GM18502 (cell line): Measurements from ENCODE around the gene PIAS4.

Experiments
- ATAC-seq: cut with Tn5 transposase; IDR thresholded peaks from one replicate; pipeline ENCODE4 v1.9.1; 2021; ENCODE audit warnings: mild to moderate bottlenecking; ENCODE audit not compliant: unreplicated experiment, poor library complexity

PIAS4 gene

DNA sequence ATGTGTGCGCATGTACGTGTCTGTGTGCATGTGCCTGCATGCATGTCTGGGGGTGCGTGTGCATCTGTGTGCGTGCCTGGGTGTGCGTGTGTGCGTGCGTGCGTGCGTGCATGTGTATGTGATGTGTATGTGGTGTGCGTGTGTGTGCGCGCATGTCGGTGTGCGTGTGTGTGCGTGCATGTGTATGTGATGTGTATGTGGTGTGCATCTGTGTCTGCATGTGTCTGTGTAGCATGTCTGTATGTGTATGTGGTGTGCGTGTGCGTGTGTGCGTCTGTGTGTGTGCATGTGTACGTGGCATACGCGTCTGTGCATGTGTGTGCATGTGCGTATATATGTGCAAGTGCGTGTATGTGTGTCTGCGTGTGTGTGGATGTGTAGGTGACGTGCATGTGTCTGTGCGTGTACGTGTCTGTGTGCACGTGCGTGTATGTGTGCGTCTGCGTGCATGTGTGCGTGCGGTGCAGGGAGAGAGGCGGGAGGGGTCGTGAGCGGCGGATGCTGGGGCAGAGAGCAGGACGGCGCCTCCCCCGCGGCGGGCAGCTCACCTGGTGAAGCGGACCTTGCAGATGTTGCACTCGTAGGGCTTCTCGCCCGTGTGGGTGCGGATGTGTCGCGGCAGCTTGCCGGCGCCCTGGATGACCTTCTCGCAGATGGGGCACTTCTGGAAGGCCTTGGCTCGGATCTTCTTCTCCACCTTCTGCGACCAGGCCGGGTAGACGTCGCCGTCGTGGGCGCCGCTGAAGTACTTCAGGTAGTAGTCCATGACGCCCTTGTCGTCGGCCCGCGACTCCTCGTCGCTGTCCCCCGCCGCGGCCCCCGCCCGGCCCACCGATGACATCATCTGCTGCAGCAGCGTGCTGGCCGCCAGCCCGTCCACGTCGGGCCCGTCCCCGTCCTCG is 46.1 kb downstream of the PIAS4 start:
- no peak for ATAC-seq

DNA sequence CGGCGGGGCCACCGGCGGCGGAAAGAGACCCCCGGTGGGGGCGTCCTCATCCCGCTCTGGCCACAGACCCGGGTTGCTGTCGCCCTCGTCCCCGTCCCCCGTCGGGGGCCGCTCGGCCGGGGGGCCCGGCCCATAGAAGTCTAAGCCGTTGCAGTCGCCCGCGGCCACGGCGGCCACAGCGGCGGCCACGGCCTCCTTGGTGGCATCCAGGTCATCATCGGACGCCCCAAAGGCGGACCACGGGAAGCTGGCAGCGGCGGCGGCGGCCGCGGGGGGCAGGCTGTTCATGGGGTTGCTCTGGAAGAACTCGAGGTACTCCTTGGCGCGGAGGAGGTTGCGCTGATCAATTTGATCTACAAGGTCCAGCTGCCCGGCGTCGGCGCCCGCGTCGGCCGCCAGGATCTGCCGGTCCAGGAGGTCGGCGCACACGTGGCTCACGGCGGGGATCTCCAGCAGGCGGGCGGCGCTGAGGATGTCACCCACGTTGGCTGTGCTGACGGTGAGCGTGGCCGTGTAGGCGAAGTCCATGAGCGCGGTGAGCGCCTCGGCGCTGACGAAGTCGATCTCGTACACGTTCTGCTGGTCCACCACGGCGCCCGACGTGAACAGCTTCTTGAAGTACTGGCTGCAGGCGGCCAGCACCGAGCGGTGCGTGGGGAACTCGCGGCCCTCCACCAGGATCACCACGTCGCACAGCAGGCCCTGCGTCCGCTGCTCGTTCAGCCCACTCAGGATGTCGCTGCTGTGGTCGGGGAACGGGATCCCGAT is 47.1 kb downstream of the PIAS4 start:
- ATAC-seq: no peak

DNA sequence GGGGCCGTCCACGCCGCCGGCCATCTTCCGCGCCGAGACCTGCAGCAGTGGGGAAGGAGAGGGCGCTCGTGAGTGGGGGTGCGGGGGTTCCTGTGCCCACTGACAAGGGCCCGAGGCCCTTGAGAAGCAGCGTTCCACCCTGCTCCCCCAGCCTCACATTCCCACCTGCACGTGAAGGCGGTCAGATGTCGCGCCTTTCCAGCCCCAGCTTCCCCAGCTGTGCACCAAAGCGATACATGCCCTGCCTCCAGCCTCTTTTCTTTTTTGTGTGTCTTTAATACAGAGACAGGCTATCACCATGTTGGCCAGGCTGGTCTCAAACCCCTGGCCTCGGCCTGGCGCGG is 47.6 kb downstream of the PIAS4 start:
- ATAC-seq: no peak

DNA sequence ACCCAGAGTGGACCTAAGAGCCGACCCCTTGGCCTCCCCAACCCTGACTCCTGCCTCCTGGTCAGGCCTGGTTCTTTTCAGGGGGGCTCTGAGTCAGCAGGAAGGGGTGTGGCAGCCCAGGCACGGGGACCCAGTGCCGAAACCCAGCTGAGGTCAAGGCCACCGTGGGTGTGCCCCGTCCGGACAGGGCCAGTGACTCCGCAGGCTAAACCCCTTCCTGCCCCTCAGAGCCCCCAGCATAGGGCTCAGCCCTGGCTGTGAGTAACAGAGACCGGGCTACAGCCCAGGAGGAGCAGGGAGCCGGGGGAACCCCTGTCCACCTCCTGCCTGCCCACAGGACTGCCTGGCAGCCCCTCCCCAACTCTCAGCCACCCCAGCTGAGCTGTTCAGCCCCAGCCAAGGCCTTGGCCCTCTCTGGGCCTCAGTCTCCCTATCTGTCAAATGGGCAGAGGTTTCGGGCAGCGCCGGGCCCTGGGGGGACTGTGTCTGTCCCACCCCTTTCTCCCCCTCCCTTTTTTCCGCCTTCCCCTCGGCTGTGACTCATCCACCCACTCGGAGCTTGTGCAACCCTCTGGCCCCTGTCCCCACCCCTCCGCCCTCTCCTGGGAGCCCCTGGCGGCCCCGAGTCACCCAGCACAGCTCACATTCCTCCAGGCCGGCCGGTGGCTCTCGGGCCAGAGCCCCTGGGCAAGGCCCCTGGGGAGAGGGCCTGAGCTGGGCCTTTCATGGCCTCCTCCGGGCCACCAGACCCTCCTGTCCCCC is 50.6 kb downstream of the PIAS4 start:
- no peak for ATAC-seq

DNA sequence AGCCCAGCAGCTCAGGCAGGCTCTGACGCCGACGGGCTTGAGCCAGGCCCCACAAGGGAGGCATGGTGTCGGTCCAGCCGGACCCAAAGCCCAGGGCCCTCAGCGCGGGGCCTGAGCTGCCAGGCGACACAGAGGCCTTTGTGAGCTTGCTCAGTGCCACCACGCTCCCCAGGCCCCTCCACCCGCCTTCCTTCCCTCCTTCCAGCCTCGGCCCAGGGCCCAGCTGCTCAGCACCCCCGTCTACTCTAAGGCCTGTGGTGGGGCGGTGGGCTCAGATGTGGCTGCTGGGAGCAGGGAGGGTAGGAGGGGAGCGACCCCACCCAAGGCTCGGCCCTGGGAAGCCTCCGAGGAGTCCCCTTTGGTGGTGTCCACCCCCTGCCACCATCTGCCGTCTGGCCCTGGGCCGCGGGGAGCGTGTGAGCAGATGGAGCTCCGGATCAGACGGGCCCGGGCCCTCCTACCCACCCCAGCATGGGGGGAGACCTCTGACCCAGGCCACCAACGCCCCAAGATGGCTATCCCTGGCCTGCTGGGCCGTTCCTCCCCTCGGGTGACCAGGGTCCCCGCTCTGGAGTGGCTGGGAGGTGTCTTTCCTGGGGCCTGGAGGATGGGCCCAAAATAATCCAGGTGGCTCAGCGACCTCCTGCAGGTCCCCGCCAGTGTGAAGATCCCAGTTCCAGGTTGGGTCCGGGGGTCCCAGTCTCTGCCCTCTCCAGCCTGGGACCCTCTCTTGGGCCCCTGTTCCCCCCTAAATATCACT is 51.3 kb downstream of the PIAS4 start:
- no peak for ATAC-seq

DNA sequence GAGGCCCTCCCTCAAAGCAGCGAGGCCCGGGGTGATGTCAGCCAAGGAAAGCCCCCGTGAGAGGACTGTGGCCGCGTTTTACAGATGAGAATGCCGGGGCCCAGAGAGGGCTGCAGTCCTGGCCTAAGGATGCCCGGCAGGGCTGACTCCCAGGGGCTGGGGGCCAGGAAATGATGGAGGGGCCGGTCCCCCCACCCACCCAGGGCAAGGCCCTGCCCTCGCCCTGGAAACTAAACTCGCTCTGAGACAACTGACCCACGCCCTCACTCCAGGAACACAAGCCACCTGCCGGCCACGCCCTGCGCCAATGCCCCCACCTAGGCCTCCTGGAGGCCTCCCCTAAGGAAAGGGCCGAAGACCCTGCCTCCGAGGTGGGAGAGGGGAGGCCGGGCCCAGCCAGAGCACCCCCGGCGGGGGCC is 51.9 kb downstream of the PIAS4 start:
- ATAC-seq: no peak

DNA sequence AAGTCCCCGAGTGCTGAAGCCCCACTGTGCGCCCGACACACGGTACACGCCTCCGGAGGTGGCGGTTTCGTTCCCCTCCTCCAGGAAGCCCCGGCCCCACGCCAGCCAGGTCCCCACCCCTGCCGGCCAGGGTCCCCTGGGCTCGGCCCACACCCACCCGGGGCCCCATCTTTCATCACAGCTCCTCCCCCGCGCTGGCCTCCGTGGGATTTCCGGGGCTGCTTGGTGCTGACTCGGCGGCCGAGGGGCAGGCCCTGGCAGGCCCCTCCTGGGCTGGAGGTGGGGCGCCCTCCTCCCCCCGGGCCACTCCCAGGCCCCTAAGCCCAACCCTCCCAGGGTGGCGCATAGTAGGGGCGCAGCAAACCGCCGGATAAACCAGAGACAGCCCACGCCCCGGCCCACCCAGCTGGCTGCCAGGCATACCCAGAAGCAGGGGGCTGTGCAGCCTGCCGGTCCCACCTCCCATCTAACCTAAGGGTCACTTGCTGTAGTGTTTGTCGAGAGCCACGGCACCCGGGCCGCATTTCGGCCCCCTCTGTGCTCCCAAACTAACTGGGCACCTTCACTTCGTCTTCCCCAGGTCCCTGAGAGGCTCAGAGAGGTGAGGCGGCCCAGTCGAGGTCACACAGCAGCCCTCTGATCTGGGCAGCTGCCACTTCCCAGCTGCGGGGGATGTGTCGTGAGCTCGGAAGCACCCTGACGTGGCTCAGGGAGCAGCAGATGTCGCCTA is 52.5 kb downstream of the PIAS4 start:
- ATAC-seq: no peak

DNA sequence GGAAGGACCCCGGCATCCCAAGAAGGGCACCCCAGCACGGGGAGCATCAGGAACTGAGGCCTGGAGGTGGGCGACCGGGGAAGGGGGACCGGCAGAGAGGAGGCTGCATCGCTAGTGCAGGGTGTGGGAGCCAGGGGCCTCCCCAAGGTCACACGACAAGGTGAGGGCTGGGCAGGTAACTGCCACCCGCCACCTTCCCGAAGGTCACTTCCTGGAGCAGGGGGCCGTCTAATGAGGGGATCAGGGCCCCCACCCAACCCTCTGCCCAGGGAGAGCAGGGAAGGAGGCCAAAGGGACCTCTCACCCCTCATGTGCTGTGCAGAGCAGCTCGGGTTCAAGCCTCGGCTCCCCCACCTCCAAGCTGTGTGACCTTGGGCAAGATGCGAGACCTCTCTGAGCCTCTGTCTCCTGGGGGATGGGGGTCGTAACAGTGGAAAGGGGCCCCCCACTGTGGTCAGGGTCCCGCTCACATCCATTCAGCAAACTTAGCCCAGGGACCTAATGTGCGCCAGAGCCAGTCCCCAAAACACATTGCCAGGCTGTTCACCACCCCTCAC is 53.2 kb downstream of the PIAS4 start:
- no peak for ATAC-seq

DNA sequence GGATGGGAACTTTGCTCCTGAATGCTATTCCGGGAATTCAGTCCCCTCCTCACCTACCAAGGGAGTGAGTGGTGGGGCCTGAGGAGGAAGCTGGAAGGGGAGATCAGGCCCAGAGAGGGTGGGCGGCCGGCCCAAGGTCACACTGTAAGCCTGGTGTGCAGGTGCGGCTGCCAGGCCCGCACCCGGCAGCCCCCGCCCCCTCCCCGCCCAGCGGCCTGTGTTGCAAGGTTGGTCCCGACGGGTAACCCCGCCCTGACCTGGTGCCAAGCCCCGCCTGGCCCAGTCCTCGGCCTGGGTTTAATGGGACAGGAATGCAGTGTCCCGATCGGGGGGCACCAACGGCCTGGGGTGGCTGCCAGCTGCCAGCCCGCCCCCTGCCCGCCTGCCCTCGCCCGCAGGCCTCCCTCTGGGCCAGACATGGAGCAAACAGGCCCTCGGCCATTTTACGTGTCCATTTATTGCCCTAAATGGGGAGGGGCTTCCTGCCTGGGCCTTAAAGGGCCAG is 53.7 kb downstream of the PIAS4 start:
- no peak for ATAC-seq

DNA sequence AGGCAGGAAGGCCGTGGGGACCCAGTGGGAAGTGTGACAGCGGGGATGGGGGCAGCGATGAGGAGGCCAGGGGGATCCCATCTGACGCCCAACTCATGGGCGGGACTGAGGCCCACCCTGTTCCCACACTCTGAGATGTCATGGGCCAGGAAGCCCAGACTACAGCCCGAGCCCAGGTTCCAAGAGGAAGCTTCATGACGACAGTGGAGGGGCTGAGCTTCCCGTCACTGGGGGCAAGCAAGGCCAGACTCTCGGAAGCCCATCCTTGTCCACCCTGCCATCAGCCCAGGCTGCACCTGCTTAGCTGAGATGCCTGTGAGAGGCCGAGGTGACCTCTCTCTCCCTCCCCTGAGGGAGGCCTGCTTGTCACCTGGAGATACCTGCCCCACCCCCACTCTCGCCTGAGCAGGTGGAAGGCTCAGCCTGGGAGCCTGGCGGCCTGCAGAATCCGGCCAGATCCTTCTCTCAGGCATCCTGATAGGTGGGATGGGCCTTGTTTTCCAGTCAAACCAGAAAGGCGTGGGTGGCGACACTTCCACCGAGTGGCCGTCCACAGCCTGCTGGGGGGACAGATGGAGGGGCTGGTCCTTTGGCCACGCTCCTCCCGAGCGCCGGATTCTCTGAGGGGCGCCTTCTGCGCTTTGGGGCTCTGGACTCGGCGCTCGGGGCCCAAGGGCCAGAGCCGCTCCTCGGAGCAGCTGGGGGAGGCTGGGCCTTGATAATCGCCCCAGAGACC is 54.3 kb downstream of the PIAS4 start:
- ATAC-seq: no peak

DNA sequence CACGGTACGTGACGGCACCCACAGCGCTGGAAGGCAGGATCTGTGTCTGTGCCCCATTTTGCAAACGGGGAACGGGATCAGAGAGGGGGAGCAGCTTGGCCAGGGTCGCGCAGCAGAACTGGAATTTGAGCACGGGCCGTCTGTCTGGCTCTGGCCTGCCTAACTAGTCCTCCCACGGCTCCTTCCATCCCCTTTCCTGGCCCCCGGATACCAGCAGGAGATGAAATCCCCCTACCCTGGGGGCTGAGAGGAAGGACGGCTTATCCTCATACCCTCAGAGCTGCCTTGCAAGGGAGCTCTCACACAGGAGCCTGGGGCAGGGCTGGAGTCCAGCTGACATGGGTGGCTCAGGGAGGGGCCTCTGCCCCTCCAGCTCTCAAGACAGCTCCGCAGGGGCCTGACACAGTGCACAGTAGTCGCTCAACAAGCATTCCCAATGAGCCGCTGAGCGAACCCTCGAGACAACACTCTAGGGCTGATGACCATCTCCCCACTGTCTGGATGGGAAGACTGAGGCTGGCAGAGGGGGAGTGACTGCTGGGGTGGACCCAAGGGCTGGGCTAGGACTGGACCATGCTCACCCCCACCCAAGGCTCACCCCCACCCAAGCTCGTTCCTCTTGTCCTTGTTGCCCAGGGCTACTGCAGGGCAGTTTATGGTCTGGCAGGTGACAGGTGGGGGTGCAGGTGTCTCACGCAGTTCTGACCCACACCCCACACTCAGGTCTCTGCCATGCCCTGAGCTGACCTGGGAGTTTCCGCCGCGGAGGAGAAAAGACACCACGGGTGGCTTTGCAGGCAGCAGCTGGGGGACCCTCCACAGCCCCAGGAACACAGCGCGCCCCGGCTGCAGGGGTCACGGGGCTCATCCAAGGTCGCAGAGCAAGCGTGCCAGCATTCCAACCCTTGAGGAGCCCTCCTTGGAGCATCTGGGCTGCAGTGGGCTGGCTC is 55.2 kb downstream of the PIAS4 start:
- no peak for ATAC-seq

DNA sequence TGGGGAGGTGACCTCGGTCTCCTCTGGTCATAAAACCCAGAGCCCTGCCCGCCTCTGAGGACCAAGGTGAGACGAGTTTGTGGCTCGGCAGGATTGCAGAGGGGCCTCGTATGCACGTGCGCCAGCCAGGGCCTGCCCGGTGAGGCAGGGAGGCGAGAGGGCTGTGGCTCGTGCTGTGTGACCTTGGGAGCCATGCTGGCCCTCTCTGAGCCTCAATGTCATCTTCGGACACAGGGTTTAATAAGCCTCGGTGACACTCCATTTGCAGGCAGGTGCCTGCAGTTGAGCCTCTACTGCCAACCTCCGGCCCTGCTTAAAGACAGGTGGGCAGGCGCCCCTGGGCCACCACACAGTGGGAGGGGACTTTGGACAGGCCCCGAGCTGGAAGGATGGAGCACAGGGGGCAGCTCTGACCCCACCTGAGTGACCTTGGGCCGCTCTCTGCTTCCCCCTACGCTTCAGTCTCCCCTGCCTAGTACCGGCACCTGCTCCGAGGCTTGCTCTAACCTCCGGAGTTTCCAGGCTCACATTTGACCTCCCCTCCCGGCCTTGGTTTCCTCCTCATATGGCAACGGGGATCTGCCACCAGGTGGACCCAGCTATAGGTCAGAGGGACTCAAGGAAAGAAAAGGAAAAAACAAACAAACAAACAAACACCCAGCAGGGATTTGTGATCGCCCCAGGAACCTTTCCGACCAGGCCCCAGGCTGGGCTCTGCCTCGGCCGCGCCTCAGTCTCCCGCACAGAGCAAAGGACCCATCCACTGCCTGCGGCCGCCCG is 56.0 kb downstream of the PIAS4 start:
- ATAC-seq: no peak

DNA sequence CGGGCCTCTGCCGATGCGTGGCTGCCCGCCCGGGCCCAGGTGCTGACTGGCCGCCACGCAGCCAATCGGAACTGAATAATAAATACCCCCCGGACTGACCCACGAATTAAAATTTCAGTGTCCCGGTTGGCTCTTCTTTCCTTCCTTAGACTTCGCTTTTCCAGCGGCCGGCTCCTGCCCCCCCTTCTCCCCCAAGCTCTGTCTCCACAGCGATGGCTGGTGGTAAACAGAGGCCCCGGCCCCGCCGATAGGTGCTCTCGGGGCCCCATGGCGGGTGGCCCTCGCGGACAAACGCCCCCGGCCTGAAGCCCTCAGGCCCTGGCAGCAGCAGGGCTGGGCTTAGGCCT is 56.6 kb downstream of the PIAS4 start:
- ATAC-seq: no peak

DNA sequence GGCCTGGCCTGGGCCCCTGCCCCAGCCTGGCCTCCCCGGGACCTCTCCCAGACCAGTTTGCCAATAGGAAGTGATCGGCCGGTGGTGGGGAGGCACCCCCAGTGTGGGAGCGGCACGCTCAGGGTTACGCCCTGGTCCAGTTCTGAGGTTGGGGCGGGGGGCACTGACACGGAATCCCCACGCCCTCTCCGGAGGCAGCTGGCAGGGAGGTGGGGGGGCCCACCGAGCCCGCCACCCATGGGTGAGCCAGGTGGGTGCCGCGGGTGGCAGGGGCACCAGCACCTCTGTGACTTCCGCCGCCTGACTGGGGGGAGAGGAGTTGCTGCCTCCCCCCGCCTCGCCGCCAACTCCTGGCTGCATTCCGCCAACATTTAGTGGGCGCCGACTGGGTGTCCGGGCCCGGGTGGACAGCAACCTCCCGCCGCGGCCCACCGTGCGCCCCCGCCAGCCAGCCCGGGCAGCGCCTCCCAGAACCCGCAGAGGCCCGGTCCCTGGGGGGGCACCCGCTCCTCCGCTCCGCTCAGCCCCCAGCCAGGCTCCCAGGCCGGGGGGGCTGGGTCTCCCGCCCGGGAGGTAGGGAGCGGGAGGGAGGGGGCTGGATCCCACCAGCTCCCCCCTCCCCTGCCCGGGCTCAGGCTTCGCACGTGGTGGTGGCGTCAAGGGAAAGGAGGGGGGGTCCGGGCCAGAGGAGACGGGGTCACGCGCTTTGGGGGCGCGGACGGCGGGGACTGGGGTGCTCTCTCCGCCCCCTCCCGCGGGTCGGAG is 57.1 kb downstream of the PIAS4 start:
- ATAC-seq: no peak

DNA sequence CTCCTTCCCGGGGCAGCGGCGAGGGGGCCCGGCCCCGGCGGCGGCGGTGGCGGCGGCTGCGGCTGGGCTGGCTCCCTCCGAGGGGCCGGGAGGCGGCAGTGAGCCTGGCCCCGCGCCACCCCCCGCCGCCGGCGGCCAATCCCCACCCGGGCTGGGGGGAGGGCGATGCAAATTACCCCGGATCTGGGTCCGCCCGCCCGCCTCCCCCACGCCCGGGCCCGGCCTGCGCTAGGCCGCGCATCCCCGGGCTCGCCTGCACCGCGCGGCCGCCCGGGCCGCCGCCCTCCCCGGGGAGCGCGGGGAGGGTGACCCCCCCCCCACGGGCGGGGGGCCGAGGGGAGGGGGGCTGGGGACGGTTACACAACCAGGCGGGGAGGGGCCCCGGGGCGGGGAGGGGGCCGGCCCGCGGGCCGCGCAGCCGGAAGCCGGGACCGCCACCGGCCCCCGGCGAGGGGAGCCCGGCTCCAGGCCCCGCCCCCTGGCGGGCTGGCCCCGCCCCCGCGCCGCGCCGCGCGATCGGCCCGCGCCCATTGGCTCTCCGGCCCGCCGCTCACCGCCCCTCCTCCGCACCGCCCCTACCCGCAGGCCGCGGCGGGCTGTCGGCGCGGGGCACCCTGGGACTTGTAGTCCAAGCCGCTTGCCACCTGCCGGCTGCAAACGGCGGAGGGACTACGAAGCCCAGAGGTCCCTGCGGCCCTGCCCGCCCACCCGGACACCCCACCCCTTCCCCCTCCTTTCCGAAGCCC is 58.1 kb downstream of the PIAS4 start:
- peak; percentile 74 for ATAC-seq
